H1 (cell line): Measurements from ENCODE around the gene ZNF282.

ENCODE experiments used
- ATF3 ChIP-seq: IDR thresholded peaks from 2 replicates; pipeline ENCODE4 v1.6.1; 2011; ENCODE audit warnings: low read depth, mild to moderate bottlenecking, low read length; ENCODE audit not compliant: insufficient read depth
- CREB1 ChIP-seq: IDR thresholded peaks from 2 replicates; pipeline ENCODE4 v1.6.1; 2012; ENCODE audit warnings: inconsistent platforms
- CTCF ChIP-seq, 3 experiments: IDR thresholded peaks; 1 replicate in 2 of 3; 2 replicates in 1 of 3; pipeline versions ENCODE4 v1.5.1 to v1.6.1; 2011; ENCODE audit warnings: low read length in 3 of 3, mild to moderate bottlenecking in 3 of 3, inconsistent platforms in 2 of 3, low read depth in 1 of 3, moderate library complexity in 1 of 3; ENCODE audit not compliant: insufficient read depth in 1 of 3; ENCODE audit errors: control extremely low read depth in 1 of 3
- EP300 ChIP-seq, 2 experiments: IDR thresholded peaks; 1 replicate in 1 of 2; 2 replicates in 1 of 2; pipeline ENCODE4 v1.6.1; 2011 to 2012; ENCODE audit warnings: low read depth in 2 of 2, low read length in 2 of 2, mild to moderate bottlenecking in 2 of 2, borderline replicate concordance in 1 of 2, inconsistent platforms in 1 of 2, moderate library complexity in 1 of 2
- GTF2F1 ChIP-seq: IDR thresholded peaks from 2 replicates; pipeline ENCODE4 v1.6.1; 2012; ENCODE audit warnings: low read depth, low read length, improper control_type of control experiment, borderline replicate concordance
- HDAC2 ChIP-seq, 2 experiments: fragments of 300-600 bp in 1 of 2; sonication (generic) in 1 of 2; IDR thresholded peaks; 2 replicates each; pipeline ENCODE4 v1.6.1; 2011 to 2012; ENCODE audit warnings: low read depth in 2 of 2, low read length in 2 of 2, mild to moderate bottlenecking in 2 of 2, moderate library complexity in 2 of 2, borderline replicate concordance in 1 of 2, inconsistent platforms in 1 of 2
- JUN ChIP-seq: IDR thresholded peaks from 2 replicates; pipeline ENCODE4 v1.6.1; 2011; ENCODE audit warnings: low read depth, mild to moderate bottlenecking, improper control_type of control experiment, low read length
- MAFK ChIP-seq: IDR thresholded peaks from 2 replicates; pipeline ENCODE4 v1.6.1; 2012; ENCODE audit warnings: low read depth, mild to moderate bottlenecking, improper control_type of control experiment, low read length
- NRF1 ChIP-seq: IDR thresholded peaks from 2 replicates; pipeline ENCODE4 v1.6.1; 2011; ENCODE audit warnings: mild to moderate bottlenecking, low read depth, low read length, improper control_type of control experiment
- POLR2A ChIP-seq, 2 experiments: IDR thresholded peaks; 1 replicate in 1 of 2; 2 replicates in 1 of 2; pipeline ENCODE4 v1.6.1; 2011; ENCODE audit warnings: low read depth in 2 of 2, low read length in 2 of 2, mild to moderate bottlenecking in 2 of 2; ENCODE audit errors: control extremely low read depth in 1 of 2
- POLR2AphosphoS5 ChIP-seq: IDR thresholded peaks from 2 replicates; pipeline ENCODE4 v1.6.1; 2011; ENCODE audit warnings: low read depth, low read length
- SIN3A ChIP-seq, 2 experiments: IDR thresholded peaks in 1 of 2; conservative IDR thresholded peaks in 1 of 2; 2 replicates each; pipeline ENCODE4 v1.6.1; 2011 to 2012; ENCODE audit warnings: low read length in 2 of 2, improper control_type of control experiment in 1 of 2, low read depth in 1 of 2, mild to moderate bottlenecking in 1 of 2
- SP1 ChIP-seq: IDR thresholded peaks from 2 replicates; pipeline ENCODE4 v1.6.1; 2011; ENCODE audit warnings: low read depth, low read length

- TF ChIP-seq CTCF (IDR thresholded peaks at IDR 0.05; ENCODE audit: control extremely low read depth in 1 of 3, insufficient read depth in 1 of 3, low read depth in 1 of 3, low read length in 3 of 3) (no peak), POLR2AphosphoS5 (no peak), GTF2F1 (no peak), HDAC2 (IDR thresholded peaks at IDR 0.05; ENCODE audit: borderline replicate concordance in 1 of 2, low read depth in 2 of 2, low read length in 2 of 2) (no peak), CREB1 (no peak), ATF3 (no peak), POLR2A (IDR thresholded peaks at IDR 0.05; ENCODE audit: control extremely low read depth in 1 of 2, low read depth in 2 of 2, low read length in 2 of 2) (no peak), SIN3A (conservative IDR thresholded peaks at IDR 0.05 in 1 of 2, IDR thresholded peaks at IDR 0.05 in 1 of 2; ENCODE audit: low read depth in 1 of 2, low read length in 2 of 2) (no peak), SP1 (no peak), EP300 (IDR thresholded peaks at IDR 0.05; ENCODE audit: borderline replicate concordance in 1 of 2, low read depth in 2 of 2, low read length in 2 of 2) (no peak), NRF1 (no peak), MAFK (no peak), JUN (no peak)
Observed at GRCh38 chr7:149166630-149167352, 28.6 kb upstream of the ZNF282 start.
